ENCODE data around the gene MBD4.

GRCh38 chr3:129404130-129404529, 35.6 kb downstream of the MBD4 start:
- TF ChIP-seq CTCF (IDR thresholded peaks at IDR 0.05): no peak
- no peak for TF ChIP-seq EZH2 (IDR thresholded peaks at IDR 0.05; ENCODE audit: borderline replicate concordance, insufficient read depth, low read depth, low read length, poor library complexity, severe bottlenecking)
